H9 (cell line): Measurements from ENCODE around the gene KCNIP4. TPM values are rescaled to one million over a fixed set of nuclear protein-coding genes. Genes with fewer than 3 reads are reported as not detected.

ENCODE experiments used
- DNase-seq: peaks from one replicate; pipeline ENCODE4 v3.0.0-alpha.2; 2017
- H2AFZ ChIP-seq: one replicate; pipeline ENCODE4 v1.6.1; 2013; ENCODE audit warnings: mild to moderate bottlenecking, low read length, control low read depth, moderate library complexity
- H2AK5ac ChIP-seq: 2 replicates; pipeline ENCODE4 v1.6.1; 2013; ENCODE audit warnings: low read length, control low read depth, mixed read lengths; ENCODE audit not compliant: insufficient read length
- H2BK120ac ChIP-seq: one replicate; pipeline ENCODE4 v1.6.1; 2013; ENCODE audit warnings: low read depth, mild to moderate bottlenecking, low read length, control low read depth, inconsistent platforms; ENCODE audit not compliant: poor library complexity, severe bottlenecking
- H2BK12ac ChIP-seq: 2 replicates; pipeline ENCODE4 v1.6.1; 2013; ENCODE audit warnings: low read length, control low read depth, mixed read lengths, low read depth; ENCODE audit not compliant: insufficient read length
- H2BK15ac ChIP-seq: 2 replicates; pipeline ENCODE4 v1.6.1; 2013; ENCODE audit warnings: low read depth, low read length, control low read depth
- H2BK20ac ChIP-seq: one replicate; pipeline ENCODE4 v1.6.1; 2013; ENCODE audit warnings: low read depth, mild to moderate bottlenecking, low read length, control low read depth, inconsistent platforms; ENCODE audit not compliant: poor library complexity, severe bottlenecking
- H2BK5ac ChIP-seq: 2 replicates; pipeline ENCODE4 v1.6.1; 2013; ENCODE audit warnings: low read length, control low read depth, mixed read lengths; ENCODE audit not compliant: insufficient read length
- H3K14ac ChIP-seq: 2 replicates; pipeline ENCODE4 v1.6.1; 2013; ENCODE audit warnings: low read length, control low read depth; ENCODE audit not compliant: insufficient read depth
- H3K18ac ChIP-seq: 2 replicates; pipeline ENCODE4 v1.6.1; 2013; ENCODE audit warnings: low read depth, mild to moderate bottlenecking, mixed read lengths, low read length, control low read depth; ENCODE audit not compliant: insufficient read length
- H3K23ac ChIP-seq: 2 replicates; pipeline ENCODE4 v1.6.1; 2013; ENCODE audit warnings: low read length, control low read depth, mixed read lengths, low read depth; ENCODE audit not compliant: insufficient read length
- H3K23me2 ChIP-seq: 2 replicates; pipeline ENCODE4 v1.6.1; 2013; ENCODE audit warnings: low read depth, mild to moderate bottlenecking, mixed read lengths, low read length, control low read depth; ENCODE audit not compliant: insufficient read length, poor library complexity, severe bottlenecking
- H3K27ac ChIP-seq: 2 replicates; pipeline ENCODE4 v1.5.1; 2013; ENCODE audit warnings: low read length, control low read depth, mixed read lengths, low read depth; ENCODE audit not compliant: insufficient read length
- H3K27me3 ChIP-seq: 2 replicates; pipeline ENCODE4 v1.6.1; 2013; ENCODE audit warnings: low read length, control low read depth, inconsistent platforms; ENCODE audit not compliant: insufficient read depth
- H3K4ac ChIP-seq: 2 replicates; pipeline ENCODE4 v1.6.1; 2013; ENCODE audit warnings: low read depth, mild to moderate bottlenecking, control low read depth, inconsistent platforms, low read length, moderate library complexity
- H3K4me1 ChIP-seq: 2 replicates; pipeline ENCODE4 v1.6.1; 2013; ENCODE audit warnings: low read length, control low read depth, inconsistent platforms; ENCODE audit not compliant: insufficient read depth
- H3K4me2 ChIP-seq: 2 replicates; pipeline ENCODE4 v1.6.1; 2013; ENCODE audit warnings: low read length, control low read depth, mixed read lengths; ENCODE audit not compliant: insufficient read length, insufficient read depth
- H3K56ac ChIP-seq: 2 replicates; pipeline ENCODE4 v1.6.1; 2013; ENCODE audit warnings: low read depth, mild to moderate bottlenecking, mixed read lengths, low read length, control low read depth; ENCODE audit not compliant: insufficient read length
- H3K79me1 ChIP-seq: 2 replicates; pipeline ENCODE4 v1.6.1; 2013; ENCODE audit warnings: low read depth, mild to moderate bottlenecking, moderate library complexity, low read length, control low read depth, inconsistent platforms; ENCODE audit not compliant: insufficient read depth, poor library complexity, severe bottlenecking
- H3K79me2 ChIP-seq: 2 replicates; pipeline ENCODE4 v1.6.1; 2013; ENCODE audit warnings: low read length, control low read depth, inconsistent platforms; ENCODE audit not compliant: insufficient read depth
- H3K9ac ChIP-seq: 2 replicates; pipeline ENCODE4 v1.6.1; 2013; ENCODE audit warnings: low read length, control low read depth, mixed read lengths; ENCODE audit not compliant: insufficient read length; ENCODE audit errors: extremely low read depth
- H3K9me3 ChIP-seq: one replicate; pipeline ENCODE4 v1.6.1; 2013; ENCODE audit warnings: low read depth, low read length, inconsistent platforms; ENCODE audit not compliant: control insufficient read depth
- H3T11ph ChIP-seq: one replicate; pipeline ENCODE4 v1.6.1; 2013; ENCODE audit warnings: mild to moderate bottlenecking, low read length, control low read depth, inconsistent platforms
- H4K20me1 ChIP-seq: one replicate; pipeline ENCODE4 v1.6.1; 2013; ENCODE audit not compliant: control insufficient read depth, insufficient read length, insufficient read depth
- H4K5ac ChIP-seq: 2 replicates; pipeline ENCODE4 v1.6.1; 2013; ENCODE audit warnings: low read depth, mild to moderate bottlenecking, mixed read lengths, low read length, control low read depth; ENCODE audit not compliant: insufficient read length
- H4K8ac ChIP-seq: replicated peaks from 2 replicates; pipeline ENCODE4 v1.6.1; 2013; ENCODE audit warnings: low read length, control low read depth, mixed read lengths, low read depth; ENCODE audit not compliant: insufficient read length
- H4K91ac ChIP-seq: 2 replicates; pipeline ENCODE4 v1.6.1; 2013; ENCODE audit warnings: low read depth, mild to moderate bottlenecking, moderate library complexity, mixed read lengths, low read length, control low read depth; ENCODE audit not compliant: insufficient read length
- H3K27ac Mint-ChIP-seq, 3 experiments: 2 replicates in 2 of 3; 3 replicates in 1 of 3; pipeline ENCODE4 v1.8.0; 2020 to 2021; ENCODE audit warnings: mixed read lengths in 3 of 3, mild to moderate bottlenecking in 1 of 3, moderate library complexity in 1 of 3
- H3K27me3 Mint-ChIP-seq: 2 replicates; pipeline ENCODE4 v1.8.0; 2021; ENCODE audit warnings: low read depth, mild to moderate bottlenecking, moderate library complexity, mixed read lengths
- H3K36me3 Mint-ChIP-seq, 3 experiments: 2 replicates in 2 of 3; 3 replicates in 1 of 3; pipeline ENCODE4 v1.8.0; 2020 to 2021; ENCODE audit warnings: low read depth in 3 of 3, mixed read lengths in 3 of 3; ENCODE audit not compliant: insufficient read depth in 1 of 3
- H3K4me1 Mint-ChIP-seq, 2 experiments: 2 replicates each; pipeline ENCODE4 v1.8.0; 2020; ENCODE audit warnings: mixed read lengths in 2 of 2
- H3K4me3 Mint-ChIP-seq, 2 experiments: 2 replicates in 1 of 2; 3 replicates in 1 of 2; pipeline ENCODE4 v1.8.0; 2020 to 2021; ENCODE audit warnings: mild to moderate bottlenecking in 2 of 2, mixed read lengths in 2 of 2, moderate library complexity in 1 of 2
- H3K9me3 Mint-ChIP-seq, 2 experiments: 2 replicates in 1 of 2; 3 replicates in 1 of 2; pipeline ENCODE4 v1.8.0; 2020; ENCODE audit warnings: mild to moderate bottlenecking in 2 of 2, mixed read lengths in 2 of 2, moderate library complexity in 1 of 2
- WGBS: extraction: QIAGEN DNeasy Blood & Tissue Kit; methylation state at CpG from one replicate; pipeline ENCODE4 v1.1.7; 2013; ENCODE audit warnings: missing lambda C conversion rate, low lambda C conversion rate, mixed read lengths; ENCODE audit not compliant: insufficient read length; ENCODE audit errors: extremely low coverage; 5-methylcytosine and 5-hydroxymethylcytosine counted together
- total RNA-seq: library from RNA; stranded (reverse); gene quantifications from 2 replicates; pipeline ENCODE4 v1.2.1, GENCODE V29; 2021
- TF ChIP-seq, protein P1 (sequence below): fragments of 200-600 bp; sonication (generic); conservative IDR thresholded peaks from 3 replicates; pipeline ENCODE4 v1.8.0; 2021; ENCODE audit warnings: antibody characterized with exemption, mild to moderate bottlenecking

Gene KCNIP4
- total RNA-seq, 1 experiment from 2014 or later, result not detected

DNA sequence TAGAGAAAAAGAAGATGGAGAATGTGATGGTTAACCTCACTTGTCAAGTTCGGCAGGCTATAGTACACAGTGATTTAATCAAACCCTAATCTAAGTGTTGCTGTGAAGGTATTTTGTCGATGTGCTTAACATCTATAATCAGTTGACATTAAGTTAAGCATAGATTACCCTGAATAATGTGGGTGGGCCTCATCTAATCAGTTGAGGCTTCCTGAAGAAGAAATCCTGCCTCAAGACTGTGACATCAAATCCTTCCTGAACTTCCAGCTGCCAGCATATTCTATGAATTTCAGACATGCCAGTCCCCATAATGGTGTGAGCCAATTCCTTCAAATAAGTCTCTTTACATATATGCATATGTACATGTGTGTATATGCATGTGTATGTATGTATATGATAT lies 1066.9 kb downstream of the KCNIP4 start:
- no peak overlapping the region for H3K18ac ChIP-seq
- H3K4ac ChIP-seq, result no peak overlapping the region
- H3K23me2 ChIP-seq, result no peaks in the 10 kb centered on the region
- H3K27me3 ChIP-seq, result no peaks in the 10 kb centered on the region
- H3K9ac ChIP-seq, result no peak overlapping the region
- H4K5ac ChIP-seq, result no peak overlapping the region
- H2BK120ac ChIP-seq, result no peak overlapping the region
- no peak overlapping the region for H2AK5ac ChIP-seq
- Mint-ChIP-seq H3K4me3 (no peak overlapping the region), H3K27me3 (no peaks in the 10 kb centered on the region), H3K27ac (no peak overlapping the region), H3K4me1 (peaks cover 9 to 15% of the 10 kb centered on the region in 2 experiments), H3K36me3 (no peaks in the 10 kb centered on the region), H3K9me3 (no peaks in the 10 kb centered on the region)
- H3K79me2 ChIP-seq, result no peaks in the 10 kb centered on the region
- H3K23ac ChIP-seq, result no peak overlapping the region
- H3K4me1 ChIP-seq, result peaks cover 6% of the 10 kb centered on the region; the same call in 1 of the 2 replicates
- no peak overlapping the region for H3T11ph ChIP-seq
- no peak overlapping the region for H3K14ac ChIP-seq
- WGBS, result no CpG with 5 or more reads among the region's 2 CpGs
- H2BK15ac ChIP-seq, result no peak overlapping the region
- no peak overlapping the region for H2AFZ ChIP-seq
- no peak overlapping the region for H4K8ac ChIP-seq
- no peak overlapping the region for H4K91ac ChIP-seq
- H2BK12ac ChIP-seq, result no peak overlapping the region
- H3K79me1 ChIP-seq, result no peaks in the 10 kb centered on the region
- H4K20me1 ChIP-seq, result no peaks in the 10 kb centered on the region
- no peak overlapping the region for H3K27ac ChIP-seq
- H3K9me3 ChIP-seq, result no peaks in the 10 kb centered on the region
- no peak overlapping the region for H3K56ac ChIP-seq
- no peak for DNase-seq
- no peak overlapping the region for H2BK20ac ChIP-seq
- no peak overlapping the region for H3K4me2 ChIP-seq
- H2BK5ac ChIP-seq, result no peak overlapping the region
- TF ChIP-seq, protein P1, sequence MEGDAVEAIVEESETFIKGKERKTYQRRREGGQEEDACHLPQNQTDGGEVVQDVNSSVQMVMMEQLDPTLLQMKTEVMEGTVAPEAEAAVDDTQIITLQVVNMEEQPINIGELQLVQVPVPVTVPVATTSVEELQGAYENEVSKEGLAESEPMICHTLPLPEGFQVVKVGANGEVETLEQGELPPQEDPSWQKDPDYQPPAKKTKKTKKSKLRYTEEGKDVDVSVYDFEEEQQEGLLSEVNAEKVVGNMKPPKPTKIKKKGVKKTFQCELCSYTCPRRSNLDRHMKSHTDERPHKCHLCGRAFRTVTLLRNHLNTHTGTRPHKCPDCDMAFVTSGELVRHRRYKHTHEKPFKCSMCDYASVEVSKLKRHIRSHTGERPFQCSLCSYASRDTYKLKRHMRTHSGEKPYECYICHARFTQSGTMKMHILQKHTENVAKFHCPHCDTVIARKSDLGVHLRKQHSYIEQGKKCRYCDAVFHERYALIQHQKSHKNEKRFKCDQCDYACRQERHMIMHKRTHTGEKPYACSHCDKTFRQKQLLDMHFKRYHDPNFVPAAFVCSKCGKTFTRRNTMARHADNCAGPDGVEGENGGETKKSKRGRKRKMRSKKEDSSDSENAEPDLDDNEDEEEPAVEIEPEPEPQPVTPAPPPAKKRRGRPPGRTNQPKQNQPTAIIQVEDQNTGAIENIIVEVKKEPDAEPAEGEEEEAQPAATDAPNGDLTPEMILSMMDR, result no peak
